HUES6 (cell line): Measurements from ENCODE around the gene NANOS2.

ENCODE experiments used
- H3K27ac ChIP-seq: 2 replicates; pipeline ENCODE4 v1.7.0; 2013; ENCODE audit warnings: low read depth, mild to moderate bottlenecking, low read length, inconsistent platforms
- H3K27me3 ChIP-seq: 2 replicates; pipeline ENCODE4 v1.6.1; 2013; ENCODE audit warnings: low read length; ENCODE audit not compliant: control insufficient read depth, insufficient read depth
- H3K36me3 ChIP-seq: 2 replicates; pipeline ENCODE4 v1.6.1; 2013; ENCODE audit warnings: low read length; ENCODE audit not compliant: control insufficient read depth, insufficient read depth
- H3K4me1 ChIP-seq: 2 replicates; pipeline ENCODE4 v1.6.1; 2013; ENCODE audit warnings: low read length; ENCODE audit not compliant: control insufficient read depth, insufficient read depth
- H3K4me3 ChIP-seq: 2 replicates; pipeline ENCODE4 v1.5.1; 2013; ENCODE audit warnings: low read depth, low read length
- H3K9ac ChIP-seq: one replicate; pipeline ENCODE4 v1.6.1; 2013; ENCODE audit warnings: mild to moderate bottlenecking, low read length
- H3K9me3 ChIP-seq: 2 replicates; pipeline ENCODE4 v1.6.1; 2013; ENCODE audit warnings: low read depth, low read length; ENCODE audit not compliant: control insufficient read depth, insufficient read depth

NANOS2 gene

DNA sequence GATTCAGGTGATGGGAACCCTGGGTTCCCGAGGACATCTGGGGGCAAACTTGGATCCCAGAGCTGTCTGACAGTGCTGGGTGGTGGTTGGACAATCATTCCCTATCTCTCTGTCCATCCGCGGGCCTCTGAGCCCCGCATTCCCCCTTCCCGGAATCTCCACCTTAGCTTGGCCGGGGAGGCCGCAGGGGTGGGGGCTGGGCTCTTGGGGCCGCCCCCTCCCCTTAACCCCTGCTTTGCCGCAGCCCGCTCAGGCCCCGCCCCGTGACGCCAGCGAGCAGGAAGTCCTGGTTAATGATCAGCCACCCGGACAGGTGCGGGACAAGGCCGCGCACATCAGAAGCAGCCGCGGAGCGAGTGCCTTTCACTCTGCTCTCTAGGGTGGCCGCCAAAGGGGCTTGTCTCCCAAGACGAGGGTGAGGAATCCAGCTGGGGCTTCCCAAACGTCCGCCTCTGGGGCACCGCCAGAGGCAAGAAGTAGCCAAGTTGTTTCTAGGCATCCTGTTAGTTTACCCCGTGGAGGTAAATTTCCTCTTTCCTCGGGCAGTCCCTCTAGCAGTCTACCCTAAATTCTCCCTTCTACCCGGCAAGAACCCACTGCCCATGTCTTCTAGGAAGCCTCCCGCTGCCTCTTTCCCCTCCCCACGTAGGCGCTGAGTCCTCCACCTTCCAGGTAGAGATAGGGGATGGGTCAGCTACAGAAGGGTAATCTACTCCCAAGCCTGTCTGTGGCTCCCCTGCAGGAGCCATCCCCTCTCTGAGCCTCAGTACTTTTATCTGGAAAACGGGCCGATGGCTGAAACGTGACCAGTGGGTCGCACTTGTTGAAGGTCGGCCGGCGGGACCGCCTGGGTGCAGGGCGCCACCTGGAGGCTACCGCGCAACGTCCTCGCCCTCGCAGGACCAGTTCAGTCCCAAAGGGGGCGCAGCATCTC is 31.7 kb downstream of the NANOS2 start:
- Histone ChIP-seq H3K27ac (peak overlapping the region; percentile 82; the same call in 1 of the 2 replicates), H3K4me1 (peaks cover 37% of the 10 kb centered on the region), H3K27me3 (no peaks in the 10 kb centered on the region), H3K9ac (peak overlapping the region; percentile 70), H3K9me3 (no peaks in the 10 kb centered on the region), H3K4me3 (peak overlapping the region; percentile 64), H3K36me3 (no peaks in the 10 kb centered on the region)

- peak overlapping the region; percentile 82 for H3K27ac ChIP-seq
- peak overlapping the region; percentile 64 for H3K4me3 ChIP-seq
- peak overlapping the region; percentile 70 for H3K9ac ChIP-seq
- H3K9me3 ChIP-seq = no peaks in the 10 kb centered on the region
- no peaks in the 10 kb centered on the region for H3K27me3 ChIP-seq
- H3K4me1 ChIP-seq = peaks cover 37% of the 10 kb centered on the region
- no peaks in the 10 kb centered on the region for H3K36me3 ChIP-seq
Observed at GRCh38 chr19:45881909-45882528, 32.6 kb downstream of the NANOS2 start.

GRCh38 chr19:45881082-45881908 is 33.3 kb downstream of the NANOS2 start:
- Histone ChIP-seq H3K36me3 (no peaks in the 10 kb centered on the region), H3K9me3 (no peaks in the 10 kb centered on the region), H3K27ac (0 out of 2 replicates have a peak overlapping the region, but pooled peaks have one; percentile 4), H3K27me3 (no peaks in the 10 kb centered on the region), H3K4me3 (peak overlapping the region; percentile 64; the same call in 1 of the 2 replicates), H3K4me1 (peaks cover 38% of the 10 kb centered on the region), H3K9ac (no peak overlapping the region)

DNA sequence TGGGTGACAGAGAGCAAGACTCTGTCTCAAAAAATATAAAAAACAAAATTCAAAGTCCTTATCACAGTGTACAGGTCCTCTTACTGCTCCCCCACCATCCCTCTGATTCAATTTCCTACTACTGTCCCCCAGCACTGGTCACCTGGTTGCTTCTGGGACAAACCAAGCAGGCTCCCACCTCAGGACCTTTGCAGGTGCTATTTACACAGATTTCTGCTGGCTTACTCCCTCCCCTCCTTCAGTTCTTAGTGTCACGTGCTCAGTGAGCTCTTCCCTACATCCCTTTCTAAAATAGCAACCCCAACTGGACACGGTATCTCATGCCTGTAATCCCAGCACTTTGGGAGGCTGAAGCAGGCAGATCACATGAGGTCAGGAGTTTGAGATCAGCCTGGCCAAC is 34.6 kb downstream of the NANOS2 start:
- Histone ChIP-seq H3K4me1 (peaks cover 46% of the 10 kb centered on the region), H3K36me3 (no peaks in the 10 kb centered on the region), H3K9me3 (no peaks in the 10 kb centered on the region), H3K27me3 (no peaks in the 10 kb centered on the region), H3K9ac (no peak overlapping the region), H3K27ac (no peak overlapping the region), H3K4me3 (no peak overlapping the region)

DNA sequence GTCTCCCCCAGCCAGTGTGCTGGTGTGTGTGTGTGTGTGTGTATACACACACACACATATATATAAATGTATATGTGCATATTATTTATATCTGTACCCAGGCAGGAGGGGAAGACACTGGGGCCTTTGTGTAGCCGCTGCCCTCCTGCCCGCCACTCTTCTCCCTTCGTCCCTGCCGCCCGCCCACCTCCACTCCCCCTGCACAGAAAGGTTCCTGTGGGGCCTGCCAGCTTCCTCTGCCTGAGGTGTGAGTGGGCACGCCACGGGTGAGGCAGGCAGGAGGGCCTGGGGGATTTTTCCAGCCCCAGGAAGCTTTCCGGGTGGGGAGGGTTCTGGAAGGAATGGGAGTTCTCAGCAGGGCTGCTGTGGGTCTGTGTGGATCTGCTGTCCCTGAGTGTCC is 35.5 kb downstream of the NANOS2 start:
- Histone ChIP-seq H3K36me3 (no peaks in the 10 kb centered on the region), H3K4me1 (peaks cover 43% of the 10 kb centered on the region), H3K9me3 (no peaks in the 10 kb centered on the region), H3K27me3 (no peaks in the 10 kb centered on the region), H3K27ac (no peak overlapping the region), H3K9ac (no peak overlapping the region), H3K4me3 (no peak overlapping the region)

GRCh38 chr19:45878043-45878794 is 36.4 kb downstream of the NANOS2 start:
- Histone ChIP-seq H3K36me3 (peaks cover 2% of the 10 kb centered on the region; the same call in 1 of the 2 replicates), H3K27me3 (no peaks in the 10 kb centered on the region), H3K9me3 (no peaks in the 10 kb centered on the region), H3K9ac (no peak overlapping the region), H3K4me3 (no peak overlapping the region), H3K4me1 (peaks cover 40% of the 10 kb centered on the region), H3K27ac (no peak overlapping the region)

DNA sequence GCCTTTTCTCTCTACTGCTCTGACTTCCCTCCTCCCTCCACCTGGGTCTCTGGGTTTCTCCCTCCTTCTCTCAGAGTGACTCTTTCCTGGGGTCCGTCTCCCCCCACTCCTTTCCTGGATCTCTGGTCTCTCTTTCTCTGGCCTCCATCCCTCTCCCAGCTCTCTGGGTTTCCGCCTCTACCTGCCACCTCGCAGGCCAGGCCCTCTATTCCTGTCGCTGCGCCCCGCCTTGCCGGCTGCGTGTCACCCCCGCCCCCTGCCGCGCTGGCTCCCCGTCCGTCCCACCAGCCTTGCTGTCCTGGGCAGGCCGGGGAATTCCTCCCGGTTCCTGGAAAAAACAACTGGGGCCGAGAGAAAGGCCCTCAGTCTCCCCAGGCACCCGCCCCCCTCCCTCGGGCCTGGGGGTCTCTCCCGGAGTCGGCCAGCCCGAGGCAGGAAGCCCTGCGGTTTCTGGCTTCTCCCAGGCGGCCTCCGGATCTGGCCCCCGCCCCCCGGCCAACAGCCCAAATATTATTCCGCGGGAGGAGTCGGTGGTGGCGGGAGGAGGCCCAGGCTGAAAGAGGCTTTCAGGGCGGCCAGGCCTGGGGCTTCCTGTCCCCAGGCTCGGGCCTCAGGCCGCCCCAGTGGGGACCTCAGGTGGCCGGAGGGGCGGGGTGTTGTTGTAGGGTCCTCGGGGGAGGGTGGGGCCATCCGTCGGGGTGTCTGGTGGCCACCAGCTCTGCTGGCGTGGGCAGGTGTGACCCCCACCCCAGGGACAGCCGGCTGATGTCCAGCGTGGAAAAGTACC is 38.0 kb downstream of the NANOS2 start:
- peak overlapping the region; percentile 17 for H3K9ac ChIP-seq
- H3K4me3 ChIP-seq = peak overlapping the region; percentile 51
- H3K27ac ChIP-seq = peak overlapping the region; percentile 76; the same call in 1 of the 2 replicates

DNA sequence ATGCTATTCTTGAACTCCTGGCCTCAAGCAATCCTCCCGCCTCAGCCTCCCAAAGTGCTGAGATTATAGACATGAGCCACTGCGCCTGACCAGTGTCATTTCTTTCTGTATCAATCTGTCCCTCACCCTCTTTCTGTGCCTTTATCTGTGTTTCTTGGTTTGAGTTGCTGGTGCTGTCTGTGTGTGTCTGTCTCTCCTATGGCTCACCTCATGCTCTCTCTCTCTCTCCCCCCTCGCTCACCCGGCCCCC is 38.5 kb downstream of the NANOS2 start:
- peaks cover 13% of the 10 kb centered on the region for H3K36me3 ChIP-seq
- no peaks in the 10 kb centered on the region for H3K9me3 ChIP-seq
- peak overlapping the region; percentile 17 for H3K9ac ChIP-seq
- H3K4me1 ChIP-seq = peaks cover 20% of the 10 kb centered on the region
- H3K4me3 ChIP-seq = peak overlapping the region; percentile 51
- H3K27ac ChIP-seq = peak overlapping the region; percentile 76; the same call in 1 of the 2 replicates
- H3K27me3 ChIP-seq = no peaks in the 10 kb centered on the region

More for the DNA sequence above, 38.0 kb downstream of the NANOS2 start:
- peaks cover 25% of the 10 kb centered on the region for H3K4me1 ChIP-seq
- no peaks in the 10 kb centered on the region for H3K27me3 ChIP-seq
- H3K36me3 ChIP-seq = peaks cover 13% of the 10 kb centered on the region
- no peaks in the 10 kb centered on the region for H3K9me3 ChIP-seq

- Histone ChIP-seq H3K9me3 (no peaks in the 10 kb centered on the region), H3K27me3 (no peaks in the 10 kb centered on the region), H3K36me3 (peaks cover 13% of the 10 kb centered on the region), H3K9ac (no peak overlapping the region), H3K4me3 (no peak overlapping the region), H3K27ac (no peak overlapping the region), H3K4me1 (peaks cover 18% of the 10 kb centered on the region)
Observed at GRCh38 chr19:45874620-45874966, 40.0 kb downstream of the NANOS2 start.

- no peaks in the 10 kb centered on the region for H3K9me3 ChIP-seq
- H3K4me1 ChIP-seq = peaks cover 18% of the 10 kb centered on the region
- H3K27ac ChIP-seq = no peak overlapping the region
- no peaks in the 10 kb centered on the region for H3K27me3 ChIP-seq
- H3K9ac ChIP-seq = no peak overlapping the region
- peaks cover 13% of the 10 kb centered on the region for H3K36me3 ChIP-seq
- H3K4me3 ChIP-seq = no peak overlapping the region
Observed at GRCh38 chr19:45873219-45873772, 41.3 kb downstream of the NANOS2 start.
